ENCODE data around the gene ENOPH1. TPM values are rescaled to one million over a fixed set of nuclear protein-coding genes. Genes with fewer than 3 reads are reported as not detected.

ENOPH1 gene
- total and polyA plus RNA-seq, 2 of the 13 experiments (the other 11 are each of a cell fraction or from before 2014, with no cell fraction given) = 15.5 to 64.3 TPM

GRCh38 chr4:82430193-82430963, at the start of gene ENOPH1, which contains the start of gene HNRNPDL (continued):
- TF ChIP-seq MXD3 (CRISPR knock-in tag; IDR thresholded peaks at IDR 0.05) (peak; percentile 94), SRSF9 (IDR thresholded peaks at IDR 0.05; ENCODE audit: borderline replicate concordance, insufficient read depth, low read depth, low read length, poor library complexity, severe bottlenecking) (no peak), GATAD2A (CRISPR knock-in tag; IDR thresholded peaks at IDR 0.05) (0 out of 2 replicates have a peak, but pooled peaks have one; percentile 47), HMGA1 (CRISPR knock-in tag; conservative IDR thresholded peaks at IDR 0.05) (no peak), EHMT2 (IDR thresholded peaks at IDR 0.05; ENCODE audit: borderline replicate concordance, low read depth, low read length) (no peak), CSRNP2 (CRISPR knock-in tag; conservative IDR thresholded peaks at IDR 0.05; ENCODE audit: low read depth) (peak; percentile 40), SP4 (CRISPR knock-in tag; IDR thresholded peaks at IDR 0.05) (peak; percentile 91), ZNF101 (CRISPR knock-in tag; IDR thresholded peaks at IDR 0.05; ENCODE audit: borderline replicate concordance, low read depth) (0 out of 2 replicates have a peak, but pooled peaks have one; percentile 78), EZH2 (conservative IDR thresholded peaks at IDR 0.05; ENCODE audit: low read depth, low read length) (no peak), GZF1 (CRISPR knock-in tag; IDR thresholded peaks at IDR 0.05) (peak; percentile 75; the same call in 1 of the 2 replicates), KLF12 (CRISPR knock-in tag; IDR thresholded peaks at IDR 0.05; ENCODE audit: borderline replicate concordance) (no peak), TOPORS (CRISPR knock-in tag; IDR thresholded peaks at IDR 0.05) (peak; percentile 85), NFRKB (IDR thresholded peaks at IDR 0.05) (no peak), SP2 (CRISPR knock-in tag; IDR thresholded peaks at IDR 0.05) (peak; percentile 82), ZNF609 (CRISPR knock-in tag; IDR thresholded peaks at IDR 0.05; ENCODE audit: borderline replicate concordance) (peak; percentile 75), ZNF564 (CRISPR knock-in tag; IDR thresholded peaks at IDR 0.05) (peak; percentile 67; the same call in 1 of the 2 replicates), ZSCAN22 (CRISPR knock-in tag; IDR thresholded peaks at IDR 0.05) (no peak), ZBTB33 (CRISPR knock-in tag; IDR thresholded peaks at IDR 0.05) (no peak)
